Measurements from ENCODE around the gene PLGRKT.
A peak's percentile ranks its signal among the peaks of the same experiment; 100 is the strongest.
"Not testable (repeated sequence)": the region's sequence is repeated elsewhere in the genome, so short reads cannot be mapped to it uniquely, and the experiment has no call there.

The PLGRKT gene

GRCh38 chr9:5437254-5438216 is at the start of gene PLGRKT:
Gene PLGRKT, minus strand, starts transcription at chr9:5437925. Its CDS starts 5,948 bp downstream, at chr9:5431977.
- peak; percentile 87 for DNase-seq (ENCODE audit: low read depth)

- DNase-seq (ENCODE audit: low read depth), result no peak
Observed at GRCh38 chr9:5486988-5487387, 49.3 kb upstream of the PLGRKT start.

- DNase-seq (ENCODE audit: low read depth), result no peak
Observed at GRCh38 chr9:5485378-5486085, 47.8 kb upstream of the PLGRKT start.

- no peak for DNase-seq (ENCODE audit: low read depth)
Observed at GRCh38 chr9:5483306-5483705, 45.6 kb upstream of the PLGRKT start.

GRCh38 chr9:5482194-5482593 is 44.5 kb upstream of the PLGRKT start:
- DNase-seq (ENCODE audit: low read depth), result no peak

GRCh38 chr9:5481322-5482040 is 43.8 kb upstream of the PLGRKT start:
- DNase-seq (ENCODE audit: low read depth), result no peak

- no peak for DNase-seq (ENCODE audit: low read depth)
Observed at GRCh38 chr9:5480919-5481318, 43.2 kb upstream of the PLGRKT start.

- no peak for DNase-seq (ENCODE audit: low read depth)
Observed at GRCh38 chr9:5479994-5480694, 42.4 kb upstream of the PLGRKT start.

GRCh38 chr9:5478206-5478605 is 40.5 kb upstream of the PLGRKT start:
- no peak for DNase-seq (ENCODE audit: low read depth)

- not testable (repeated sequence) for DNase-seq (ENCODE audit: low read depth)
Observed at GRCh38 chr9:5475611-5476010, 37.9 kb upstream of the PLGRKT start.

GRCh38 chr9:5470816-5471215 is 33.1 kb upstream of the PLGRKT start:
- DNase-seq (ENCODE audit: low read depth), result no peak

- no peak for DNase-seq (ENCODE audit: low read depth)
Observed at GRCh38 chr9:5470122-5470521, 32.4 kb upstream of the PLGRKT start.

- no peak for DNase-seq (ENCODE audit: low read depth)
Observed at GRCh38 chr9:5468850-5469249, 31.1 kb upstream of the PLGRKT start.

- DNase-seq (ENCODE audit: low read depth), result no peak
Observed at GRCh38 chr9:5466766-5467165, 29.0 kb upstream of the PLGRKT start.

- DNase-seq (ENCODE audit: low read depth), result no peak
Observed at GRCh38 chr9:5466005-5466404, 28.3 kb upstream of the PLGRKT start.

- DNase-seq (ENCODE audit: low read depth), result not testable (repeated sequence)
Observed at GRCh38 chr9:5464831-5465330, 27.2 kb upstream of the PLGRKT start.

GRCh38 chr9:5460157-5460556 is 22.4 kb upstream of the PLGRKT start:
- no peak for DNase-seq (ENCODE audit: low read depth)

GRCh38 chr9:5459289-5459829 is 21.6 kb upstream of the PLGRKT start:
- no peak for DNase-seq (ENCODE audit: low read depth)

- no peak for DNase-seq (ENCODE audit: low read depth)
Observed at GRCh38 chr9:5455181-5455580, 17.5 kb upstream of the PLGRKT start.

GRCh38 chr9:5453673-5454072 is 15.9 kb upstream of the PLGRKT start:
- no peak for DNase-seq (ENCODE audit: low read depth)

- DNase-seq (ENCODE audit: low read depth), result no peak
Observed at GRCh38 chr9:5453004-5453403, 15.3 kb upstream of the PLGRKT start.

GRCh38 chr9:5452286-5452609 is 14.5 kb upstream of the PLGRKT start:
- no peak for DNase-seq (ENCODE audit: low read depth)
